OCI-M1 (cell line): ENCODE data around the gene TMEM209.
A peak's percentile ranks its signal among the peaks of the same experiment; 100 is the strongest.
"Not testable (repeated sequence)": the region's sequence is repeated elsewhere in the genome, so short reads cannot be mapped to it uniquely, and the experiment has no call there.

Experiments used
- DNase-seq: peaks from one replicate; lab custom pipeline; 2025; lab: John Stamatoyannopoulos, UW

Gene TMEM209

GRCh38 chr7:130162196-130162595, 43.0 kb downstream of the TMEM209 start:
- no peak for DNase-seq

- no peak for DNase-seq
Measured at GRCh38 chr7:130160455-130160854, 44.8 kb downstream of the TMEM209 start.

GRCh38 chr7:130160023-130160422, 45.2 kb downstream of the TMEM209 start:
- DNase-seq, result no peak

- DNase-seq, result no peak
Measured at GRCh38 chr7:130157700-130158099, 47.5 kb downstream of the TMEM209 start.

GRCh38 chr7:130156140-130156539, 49.1 kb downstream of the TMEM209 start:
- DNase-seq, result no peak

- no peak for DNase-seq
Measured at GRCh38 chr7:130154501-130155317, 50.5 kb downstream of the TMEM209 start.

- no peak for DNase-seq
Measured at GRCh38 chr7:130154131-130154500, 51.1 kb downstream of the TMEM209 start.

GRCh38 chr7:130153211-130153908, 51.8 kb downstream of the TMEM209 start:
- DNase-seq, result no peak

GRCh38 chr7:130152493-130153210, 52.6 kb downstream of the TMEM209 start:
- peak; percentile 18 for DNase-seq

- peak; percentile 70 for DNase-seq
Measured at GRCh38 chr7:130151591-130152492, 53.4 kb downstream of the TMEM209 start.

- no peak for DNase-seq
Measured at GRCh38 chr7:130150587-130150986, 54.6 kb downstream of the TMEM209 start.

GRCh38 chr7:130149281-130150139, 55.7 kb downstream of the TMEM209 start:
- no peak for DNase-seq

GRCh38 chr7:130148561-130148960, 56.6 kb downstream of the TMEM209 start:
- DNase-seq, result no peak

GRCh38 chr7:130147710-130148325, 57.4 kb downstream of the TMEM209 start:
- no peak for DNase-seq

GRCh38 chr7:130146693-130147405, 58.4 kb downstream of the TMEM209 start:
- DNase-seq, result no peak

GRCh38 chr7:130146142-130146541, 59.1 kb downstream of the TMEM209 start:
- DNase-seq, result not testable (repeated sequence)

GRCh38 chr7:130145424-130146100, 59.6 kb downstream of the TMEM209 start:
- no peak for DNase-seq

GRCh38 chr7:130144312-130145171, 60.7 kb downstream of the TMEM209 start:
- DNase-seq, result no peak
